HEK293T (cell line): ENCODE results near the gene MEF2C.

Experiments
- CTCF ChIA-PET: fragments of 350-600 bp; formaldehyde crosslinking; extraction: SDS; loops from one replicate; lab custom pipeline; 2021; ENCODE audit warnings: antibody characterized with exemption, inconsistent platforms; lab: Yijun Ruan, JAX
- POLR2A ChIA-PET: fragments of 350-600 bp; formaldehyde crosslinking; extraction: SDS; loops from one replicate; lab custom pipeline; 2020; ENCODE audit warnings: antibody characterized with exemption, inconsistent platforms; lab: Yijun Ruan, JAX
- DNase-seq: peaks from one replicate; pipeline ENCODE4 v3.0.0; 2012; ENCODE audit warnings: mixed read lengths; ENCODE audit errors: extremely low spot score
- ARNT ChIP-seq: fragments of 450-650 bp; IDR thresholded peaks from 2 replicates; pipeline ENCODE4 v1.6.1; 2017; ENCODE audit warnings: mild to moderate bottlenecking
- BHLHE40 ChIP-seq: fragments of 450-650 bp; IDR thresholded peaks from 2 replicates; pipeline ENCODE4 v1.6.1; 2016; ENCODE audit warnings: mild to moderate bottlenecking, moderate library complexity, borderline replicate concordance
- CTBP1 ChIP-seq: fragments of 450-650 bp; IDR thresholded peaks from 2 replicates; pipeline ENCODE4 v1.6.1; 2016; ENCODE audit warnings: borderline replicate concordance
- ELF4 ChIP-seq: fragments of 450-650 bp; IDR thresholded peaks from 2 replicates; pipeline ENCODE4 v1.6.1; 2017; ENCODE audit warnings: antibody characterized with exemption
- FOXA1 ChIP-seq: fragments of 450-650 bp; IDR thresholded peaks from 2 replicates; pipeline ENCODE4 v1.6.1; 2016; ENCODE audit warnings: mild to moderate bottlenecking
- FOXK2 ChIP-seq: fragments of 450-650 bp; IDR thresholded peaks from 2 replicates; pipeline ENCODE4 v1.6.1; 2016; ENCODE audit warnings: mild to moderate bottlenecking
- FOXM1 ChIP-seq: fragments of 450-650 bp; IDR thresholded peaks from 2 replicates; pipeline ENCODE4 v1.6.1; 2017; ENCODE audit warnings: mild to moderate bottlenecking, borderline replicate concordance
- HDGF ChIP-seq: fragments of 450-650 bp; IDR thresholded peaks from 2 replicates; pipeline ENCODE4 v1.6.1; 2017; ENCODE audit warnings: antibody characterized with exemption, borderline replicate concordance
- L3MBTL2 ChIP-seq: fragments of 450-650 bp; conservative IDR thresholded peaks from 2 replicates; pipeline ENCODE4 v1.6.1; 2016; ENCODE audit warnings: mild to moderate bottlenecking
- LEF1 ChIP-seq: fragments of 450-650 bp; IDR thresholded peaks from 2 replicates; pipeline ENCODE4 v1.6.1; 2017; ENCODE audit warnings: mild to moderate bottlenecking, borderline replicate concordance
- NFRKB ChIP-seq: fragments of 450-650 bp; IDR thresholded peaks from 2 replicates; pipeline ENCODE4 v1.6.1; 2016; ENCODE audit warnings: mild to moderate bottlenecking, moderate library complexity
- SP1 ChIP-seq: fragments of 450-650 bp; IDR thresholded peaks from 2 replicates; pipeline ENCODE4 v1.6.1; 2017
- SUZ12 ChIP-seq: fragments of 450-650 bp; IDR thresholded peaks from 2 replicates; pipeline ENCODE4 v1.6.1; 2016; ENCODE audit warnings: mild to moderate bottlenecking
- TARDBP ChIP-seq: fragments of 450-650 bp; IDR thresholded peaks from 2 replicates; pipeline ENCODE4 v1.6.1; 2016
- ZNF384 ChIP-seq: fragments of 450-650 bp; IDR thresholded peaks from 2 replicates; pipeline ENCODE4 v1.6.1; 2016
- TF ChIP-seq, protein P1 (sequence below): fragments of 450-650 bp; IDR thresholded peaks from 2 replicates; pipeline ENCODE4 v1.6.1; 2016

The MEF2C gene

DNA sequence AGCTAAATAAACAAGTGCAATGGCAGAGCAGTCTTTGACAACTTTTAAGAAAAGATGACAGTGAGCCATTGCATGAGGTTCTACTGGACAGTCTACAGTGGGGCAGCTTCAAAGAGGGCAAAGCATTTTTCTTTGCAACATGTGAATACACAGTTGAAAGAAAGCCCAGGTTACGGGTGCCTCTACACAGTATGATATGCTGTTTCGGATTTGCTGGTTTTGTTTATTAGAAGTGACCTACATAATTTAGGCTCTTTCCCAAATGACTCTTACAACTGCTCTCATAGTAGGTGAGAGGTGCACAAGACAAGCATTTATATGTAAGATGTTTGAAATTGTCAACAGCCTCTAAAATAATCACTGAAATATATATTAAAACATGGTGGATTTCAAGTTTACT, 62.4 kb downstream of the MEF2C start:
- CTCF ChIA-PET: interaction anchor here (1.4 kb wide), 1 partner anchor 10 kb away, joined by 4 read pairs; no protein-coding TSS in a partner anchor
- TF ChIP-seq LEF1 (no peak), TARDBP (no peak), BHLHE40 (no peak), ELF4 (no peak), L3MBTL2 (no peak), SP1 (no peak), HDGF (no peak), ZNF384 (no peak), SUZ12 (no peak), CTBP1 (no peak), ARNT (no peak), NFRKB (no peak), FOXK2 (no peak), FOXA1 (no peak), FOXM1 (no peak)
- TF ChIP-seq, protein P1, sequence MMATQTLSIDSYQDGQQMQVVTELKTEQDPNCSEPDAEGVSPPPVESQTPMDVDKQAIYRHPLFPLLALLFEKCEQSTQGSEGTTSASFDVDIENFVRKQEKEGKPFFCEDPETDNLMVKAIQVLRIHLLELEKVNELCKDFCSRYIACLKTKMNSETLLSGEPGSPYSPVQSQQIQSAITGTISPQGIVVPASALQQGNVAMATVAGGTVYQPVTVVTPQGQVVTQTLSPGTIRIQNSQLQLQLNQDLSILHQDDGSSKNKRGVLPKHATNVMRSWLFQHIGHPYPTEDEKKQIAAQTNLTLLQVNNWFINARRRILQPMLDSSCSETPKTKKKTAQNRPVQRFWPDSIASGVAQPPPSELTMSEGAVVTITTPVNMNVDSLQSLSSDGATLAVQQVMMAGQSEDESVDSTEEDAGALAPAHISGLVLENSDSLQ: no peak
- POLR2A ChIA-PET: no interaction called here

DNA sequence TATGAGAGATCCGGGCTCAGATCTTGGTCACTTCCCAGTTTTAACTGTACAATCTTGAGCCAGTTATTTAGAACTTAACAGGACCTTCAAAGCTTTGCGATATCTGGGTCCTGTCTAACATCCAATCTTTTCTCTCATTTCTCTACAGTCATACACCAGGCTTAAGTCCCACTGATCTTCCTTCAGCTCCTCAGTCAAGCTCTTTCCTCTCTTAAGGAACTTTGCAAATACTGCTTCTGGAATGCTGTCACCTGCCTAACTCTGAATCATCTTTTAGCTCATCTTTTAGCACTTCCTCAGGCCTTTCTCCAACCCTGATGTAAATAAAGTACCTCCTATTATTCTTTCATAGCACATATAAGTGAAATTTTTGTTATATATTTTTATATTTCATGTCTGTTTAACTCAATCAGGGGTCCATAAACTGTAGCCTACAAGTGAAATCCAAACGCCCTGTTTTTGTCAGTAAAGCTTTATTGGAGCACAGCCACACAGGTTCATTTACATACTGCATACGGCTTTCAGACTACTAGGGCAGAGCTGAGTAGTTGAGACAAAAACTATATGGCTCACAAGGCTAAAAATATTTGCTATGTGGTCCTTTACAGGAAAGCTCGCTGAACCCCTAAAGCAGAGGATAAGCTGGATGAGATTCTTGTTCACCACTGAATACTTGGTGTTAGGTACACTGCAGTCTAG, 63.5 kb downstream of the MEF2C start:
- TF ChIP-seq FOXK2 (no peak), ZNF384 (no peak), ARNT (no peak), LEF1 (no peak)
- ChIA-PET CTCF (interaction anchor here (0.6 to 1.4 kb wide), 3 partner anchors 8 to 226 kb away, joined by 3 to 7 read pairs (median 4); no protein-coding TSS in a partner anchor), POLR2A (no interaction called here)
- no peak for DNase-seq

More for the DNA sequence above, 62.4 kb downstream of the MEF2C start:
- no peak for DNase-seq

DNA sequence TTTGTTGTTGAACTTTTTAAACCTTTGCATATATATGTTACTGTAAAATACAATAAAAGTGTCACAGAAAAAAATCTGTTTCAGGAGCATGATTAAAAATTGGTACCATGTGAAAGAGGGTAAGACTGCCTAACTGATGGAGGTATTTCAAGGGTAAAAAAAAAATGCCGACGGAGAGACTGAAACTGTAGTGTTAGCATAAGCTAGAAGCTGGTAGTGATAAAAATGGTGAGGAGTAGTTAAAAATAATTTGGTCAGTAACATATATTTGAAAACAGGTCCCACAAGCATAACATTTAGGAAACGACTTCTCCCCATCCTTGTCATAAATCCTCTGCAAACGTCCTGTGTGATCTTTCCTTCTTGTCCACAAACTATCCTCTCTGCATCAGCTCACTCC, 64.7 kb downstream of the MEF2C start:
- ChIA-PET POLR2A (no interaction called here), CTCF (no interaction called here)
- TF ChIP-seq BHLHE40 (no peak), NFRKB (no peak), ARNT (no peak), CTBP1 (no peak), ELF4 (no peak), SUZ12 (no peak), ZNF384 (no peak), TARDBP (no peak), FOXA1 (no peak)
- TF ChIP-seq, protein P1: no peak

DNA sequence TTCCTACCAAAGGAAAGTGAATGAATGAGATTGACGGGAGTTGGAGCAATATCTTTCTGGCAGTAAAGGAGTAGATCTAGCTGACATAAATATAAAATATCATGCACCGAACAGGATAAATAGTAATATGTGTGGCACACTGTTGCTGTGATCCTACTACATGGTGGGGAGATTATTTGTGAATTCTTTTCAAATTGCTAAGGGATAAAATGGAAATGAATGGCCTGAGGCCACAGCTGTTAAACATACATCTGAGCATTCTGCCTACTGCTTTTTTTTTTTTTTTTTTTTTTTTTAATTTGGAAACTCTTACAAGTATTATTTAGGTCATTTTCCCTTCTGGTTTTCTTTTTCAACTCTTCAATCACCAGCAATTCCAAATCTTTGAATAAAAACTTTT, 66.8 kb downstream of the MEF2C start:
- CTCF ChIA-PET: no interaction called here
- no peak for DNase-seq
- POLR2A ChIA-PET: no interaction called here
- TF ChIP-seq HDGF (no peak), ARNT (no peak), FOXK2 (no peak), NFRKB (no peak), FOXM1 (no peak), LEF1 (no peak), CTBP1 (no peak), FOXA1 (no peak), SUZ12 (no peak)
- TF ChIP-seq, protein P1: no peak

More for the DNA sequence above, 64.7 kb downstream of the MEF2C start:
- no peak for DNase-seq

DNA sequence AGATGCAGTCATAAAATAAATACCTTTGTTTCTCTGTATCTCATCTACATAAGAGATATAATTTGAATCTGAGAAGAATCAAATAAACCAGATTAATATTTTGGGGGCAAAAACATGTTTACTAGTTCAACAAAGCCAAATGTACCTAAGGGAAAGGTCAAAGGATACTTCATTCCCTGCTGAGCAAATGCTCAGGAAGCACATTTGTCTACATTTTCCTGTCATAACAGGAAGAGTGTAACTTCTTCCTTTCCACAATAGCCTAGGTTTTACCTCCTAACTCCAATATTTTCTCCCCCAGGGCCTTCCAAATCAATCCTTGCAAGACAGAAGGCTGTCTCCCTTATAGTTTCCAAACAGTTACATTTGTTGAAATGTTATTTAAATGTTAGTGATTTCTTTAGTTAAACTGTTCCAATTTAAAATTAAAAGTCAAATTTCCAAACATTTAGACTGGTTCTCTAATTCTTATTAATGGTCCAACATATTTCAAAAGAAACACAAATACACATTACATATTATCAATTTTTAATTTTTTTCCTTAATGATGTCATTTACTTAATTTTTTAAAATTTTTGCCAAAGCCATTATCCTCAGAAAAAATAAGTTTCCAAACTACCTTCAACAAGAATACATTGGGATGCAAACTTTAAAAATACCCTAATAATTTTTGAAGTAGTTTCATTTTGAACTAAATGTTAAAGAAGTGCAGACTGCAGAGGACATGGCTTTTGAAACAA, 67.8 kb downstream of the MEF2C start:
- TF ChIP-seq NFRKB (no peak), CTBP1 (no peak), LEF1 (no peak), FOXA1 (no peak), BHLHE40 (no peak), ELF4 (no peak), SP1 (no peak), TARDBP (no peak), L3MBTL2 (no peak), SUZ12 (no peak), ZNF384 (no peak), FOXM1 (no peak), ARNT (no peak), FOXK2 (no peak), HDGF (no peak)
- TF ChIP-seq, protein P1: no peak
- POLR2A ChIA-PET: no interaction called here
- DNase-seq: no peak
- CTCF ChIA-PET: no interaction called here
